OCI-LY1 (cell line): ENCODE data around the gene PACRG.

ENCODE experiments used
- CTCF ChIP-seq: fragments of 200-600 bp; sonication (generic), shearing (Covaris generic); IDR thresholded peaks from 2 replicates; pipeline ENCODE4 v1.5.1; 2017; ENCODE audit warnings: mild to moderate bottlenecking, antibody characterized with exemption, low read length, moderate library complexity, mixed read lengths
- EZH2 ChIP-seq: fragments of 200-600 bp; sonication (generic), shearing (Covaris generic); IDR thresholded peaks from 2 replicates; pipeline ENCODE4 v1.8.0; 2017; ENCODE audit warnings: borderline replicate concordance, mixed run types, mild to moderate bottlenecking, antibody characterized with exemption, low read length, moderate library complexity, mixed read lengths

DNA sequence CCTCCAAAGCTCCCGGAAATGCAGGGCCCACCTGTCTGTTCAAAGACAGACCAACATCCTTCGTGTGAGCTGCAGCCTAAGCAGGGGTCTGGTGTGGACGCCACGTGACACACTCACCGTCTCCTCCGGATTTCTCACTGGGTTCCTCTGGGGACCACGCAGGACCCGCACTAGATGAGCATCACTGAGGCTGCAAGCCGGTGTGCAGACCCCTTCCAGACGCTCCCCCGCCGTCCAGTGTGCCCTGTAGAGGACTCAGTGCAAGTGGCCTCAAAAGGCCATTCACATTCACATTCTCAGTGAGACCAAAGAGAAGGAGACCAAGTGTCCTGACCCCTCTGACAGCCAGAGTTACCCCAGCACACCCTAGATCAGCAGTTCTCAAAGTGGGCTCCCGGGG lies 595.5 kb downstream of the PACRG start:
- TF ChIP-seq CTCF (no peak), EZH2 (no peak)
